KG1 (cell line): Measurements from ENCODE around the gene CFAP300.

Experiments used
- DNase-seq: peaks from one replicate; lab custom pipeline; 2025; lab: John Stamatoyannopoulos, UW

The CFAP300 gene

GRCh38 chr11:102047305-102047924, at the start of gene CFAP300:
CFAP300 (plus strand) TSS chr11:102047437; CDS start chr11:102047471, 34 bp downstream.
- DNase-seq, result no peak

DNA sequence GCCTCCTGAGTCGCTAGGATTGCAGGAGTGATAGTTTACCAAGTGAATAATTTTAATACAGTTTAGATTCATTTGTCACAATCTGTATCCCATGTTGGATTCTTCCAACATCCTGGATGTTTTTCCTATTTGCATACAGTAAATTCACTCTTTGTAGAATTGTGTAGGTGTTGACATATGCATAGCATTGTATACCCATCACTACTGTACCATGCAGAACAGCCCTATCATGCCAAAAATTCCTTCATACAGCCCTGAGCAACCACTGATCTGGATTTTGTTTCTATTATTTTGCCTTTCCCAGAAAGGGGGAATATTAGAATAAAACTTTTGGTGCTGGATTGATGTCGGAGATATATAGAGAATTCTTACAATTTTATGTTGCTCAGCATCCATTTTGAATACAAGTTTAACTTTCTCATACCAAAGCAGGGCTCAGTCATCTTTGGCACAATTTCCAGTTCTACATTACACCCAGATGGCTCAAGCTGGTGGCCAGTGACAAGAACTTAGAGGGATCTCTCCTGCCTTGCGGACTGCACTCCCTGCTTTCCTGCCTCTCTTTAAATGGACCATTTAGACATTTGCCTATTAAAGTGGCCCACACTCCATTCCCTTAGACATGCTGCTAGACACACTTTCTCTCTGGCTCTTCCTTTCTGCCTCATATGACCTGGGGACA, 45.4 kb upstream of the CFAP300 start:
- no peak for DNase-seq

DNA sequence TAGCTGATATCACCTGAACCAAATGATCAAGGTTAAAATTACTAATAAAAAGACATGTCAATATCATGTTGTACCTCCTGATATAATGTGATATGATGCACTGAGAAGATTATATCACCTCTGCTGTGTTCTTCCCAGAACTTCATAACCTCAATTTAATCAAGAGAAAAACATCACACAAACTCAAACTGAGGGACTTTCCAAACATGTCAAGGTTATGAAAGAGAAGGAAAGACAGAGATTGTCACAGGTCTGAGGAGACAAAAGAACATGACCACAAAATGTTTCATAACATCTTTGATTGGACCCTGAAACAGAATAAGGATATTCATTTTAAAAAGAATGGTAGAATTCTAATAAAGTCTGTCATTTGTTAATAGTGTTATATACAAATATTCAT, 43.0 kb upstream of the CFAP300 start:
- no peak for DNase-seq

- no peak for DNase-seq
Observed at GRCh38 chr11:102005306-102005705, 41.9 kb upstream of the CFAP300 start.

- DNase-seq, result no peak
Observed at GRCh38 chr11:102006835-102007566, 40.2 kb upstream of the CFAP300 start.

- peak; percentile 40 for DNase-seq
Observed at GRCh38 chr11:102007567-102008437, 39.4 kb upstream of the CFAP300 start.

DNA sequence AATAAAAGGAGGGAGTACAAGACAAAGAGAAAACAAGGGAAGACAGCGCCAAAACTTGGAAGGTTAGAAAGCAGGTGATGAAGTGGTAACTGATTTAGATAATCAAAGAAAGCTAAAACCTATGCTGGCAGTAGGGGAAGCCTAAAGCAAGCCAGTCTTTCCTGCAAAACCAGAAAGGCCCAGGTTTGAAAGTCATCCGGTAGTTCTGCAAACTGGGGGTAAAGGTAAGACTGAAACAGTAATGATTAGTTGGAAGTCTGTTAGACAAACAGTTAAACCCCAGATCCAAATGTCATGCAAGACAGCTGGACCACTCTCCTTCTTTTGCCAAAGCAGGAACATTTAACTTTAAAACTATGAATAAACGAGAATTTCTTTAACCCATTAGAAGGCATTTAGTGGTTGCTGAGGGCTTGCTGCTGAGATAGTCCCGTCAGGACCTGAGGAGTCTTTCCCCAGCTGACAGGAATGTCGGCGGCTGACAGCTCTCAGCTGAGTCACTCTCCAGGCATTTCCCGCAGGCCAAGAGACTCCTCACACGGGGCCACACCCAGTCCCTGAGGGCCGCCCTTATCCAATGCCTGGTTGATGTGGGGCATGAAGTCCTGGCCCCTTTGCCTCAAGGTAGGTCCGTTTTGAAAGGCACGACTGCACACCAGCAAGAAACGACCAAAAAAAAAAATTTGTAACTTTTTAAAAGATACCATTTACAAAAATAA, 36.3 kb upstream of the CFAP300 start:
- no peak for DNase-seq

DNA sequence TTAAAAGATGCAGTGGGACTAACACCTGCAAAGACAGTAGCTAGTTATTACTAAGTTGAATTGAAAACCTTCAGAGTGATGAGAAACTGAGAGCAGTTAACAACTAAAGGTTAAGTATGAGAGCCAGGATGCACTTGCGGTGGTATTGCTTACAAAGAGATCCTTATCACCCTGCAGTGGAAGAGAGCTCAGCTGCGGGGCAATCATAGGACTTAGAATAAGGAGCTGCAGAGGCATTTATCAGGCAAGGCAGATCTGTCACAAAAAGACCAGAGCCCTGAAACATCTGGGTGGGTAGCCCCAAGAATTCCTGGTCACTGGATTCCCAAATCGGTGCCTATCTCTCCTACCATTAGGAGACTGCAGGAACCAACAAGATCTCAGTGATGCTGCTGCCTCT, 34.3 kb upstream of the CFAP300 start:
- no peak for DNase-seq

- DNase-seq, result no peak
Observed at GRCh38 chr11:102014756-102015155, 32.5 kb upstream of the CFAP300 start.

DNA sequence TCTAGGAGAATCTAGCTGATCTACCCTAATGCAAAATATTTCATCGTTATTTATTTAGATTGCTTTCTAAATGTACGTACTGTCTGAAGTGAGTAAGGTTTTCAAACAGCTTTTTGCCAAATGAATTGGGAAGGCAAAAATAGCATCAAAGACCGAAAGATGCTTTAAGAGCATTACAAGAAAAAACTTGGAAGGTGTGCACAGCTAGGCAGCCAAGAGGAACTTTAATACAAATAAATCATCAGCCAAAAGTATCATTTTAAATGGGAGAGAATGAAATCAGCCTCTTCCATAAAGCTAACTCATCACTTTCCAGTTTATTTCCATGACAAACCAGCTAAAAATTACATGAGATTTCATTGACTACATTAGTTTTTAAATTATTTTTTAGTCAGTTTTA, 30.2 kb upstream of the CFAP300 start:
- DNase-seq, result no peak

DNA sequence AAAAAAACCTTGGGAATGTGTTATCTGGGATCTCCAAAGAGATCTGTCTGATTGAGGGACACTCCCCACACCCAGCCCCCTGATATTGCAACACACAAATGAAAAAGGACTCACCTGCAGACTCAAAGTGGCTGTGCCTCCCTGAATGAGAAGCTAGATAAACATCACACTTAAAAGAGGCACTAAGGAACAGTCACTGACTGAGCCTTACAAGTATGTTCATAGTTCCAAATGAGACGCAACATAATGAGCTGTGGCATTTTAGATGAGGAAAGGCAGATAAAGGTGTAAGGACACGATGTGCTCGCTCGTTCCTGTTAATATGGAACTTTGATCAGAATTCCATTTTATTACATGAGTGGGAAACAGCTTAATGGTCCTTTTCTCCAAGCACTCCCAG, 21.0 kb upstream of the CFAP300 start:
- DNase-seq, result no peak

GRCh38 chr11:102026959-102027358, 20.3 kb upstream of the CFAP300 start:
- DNase-seq, result no peak

- no peak for DNase-seq
Observed at GRCh38 chr11:102036757-102037156, 10.5 kb upstream of the CFAP300 start.

DNA sequence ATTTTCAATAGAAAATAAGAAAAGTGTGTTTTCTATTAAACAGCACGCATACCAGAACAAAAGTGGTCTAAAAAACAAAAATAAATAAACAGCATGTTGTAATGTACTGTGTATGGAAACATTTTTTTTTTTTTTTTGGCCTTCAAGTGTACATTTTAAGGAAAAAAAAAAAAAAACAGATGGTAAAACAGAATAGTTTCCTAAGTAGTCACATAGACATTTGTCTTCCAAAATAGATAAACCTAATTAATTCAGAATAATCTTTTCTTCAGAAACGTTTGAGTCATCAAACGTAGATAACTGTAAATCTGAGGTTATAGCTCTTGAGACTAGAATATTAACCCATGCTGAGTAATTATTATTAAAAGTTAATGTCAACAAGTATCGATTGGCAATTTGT, 396 bp upstream of the CFAP300 start:
- no peak for DNase-seq

DNA sequence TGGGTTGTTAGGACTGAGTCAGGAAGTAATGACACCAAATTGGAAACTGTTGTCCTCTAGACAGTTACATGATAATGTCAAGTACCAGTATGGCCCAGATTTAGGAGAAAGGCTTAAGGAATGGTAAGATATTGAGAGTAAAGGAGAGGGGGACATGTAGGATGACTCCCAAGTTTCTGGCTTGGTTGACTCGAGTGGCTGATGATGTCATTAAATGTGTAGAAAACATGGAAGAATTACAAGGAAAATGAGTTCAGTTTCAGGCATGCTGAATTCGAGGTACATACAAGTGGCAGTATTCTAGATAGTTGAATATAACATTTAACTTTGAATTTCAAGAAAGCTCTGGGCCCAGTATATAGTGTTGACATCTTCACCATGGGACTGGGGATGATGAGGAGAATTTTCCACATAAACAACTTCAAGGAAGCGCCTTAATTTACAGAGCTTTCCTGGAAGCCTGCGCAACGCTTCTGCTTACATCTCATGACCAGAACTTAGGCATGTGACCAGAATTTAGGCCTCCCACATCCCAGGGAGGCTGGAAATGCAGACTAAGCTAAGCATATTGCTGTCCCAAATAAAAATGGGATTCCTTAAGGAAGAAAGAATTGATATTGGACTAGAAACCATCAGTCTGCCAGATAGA, 3.8 kb downstream of the CFAP300 start:
- no peak for DNase-seq

DNA sequence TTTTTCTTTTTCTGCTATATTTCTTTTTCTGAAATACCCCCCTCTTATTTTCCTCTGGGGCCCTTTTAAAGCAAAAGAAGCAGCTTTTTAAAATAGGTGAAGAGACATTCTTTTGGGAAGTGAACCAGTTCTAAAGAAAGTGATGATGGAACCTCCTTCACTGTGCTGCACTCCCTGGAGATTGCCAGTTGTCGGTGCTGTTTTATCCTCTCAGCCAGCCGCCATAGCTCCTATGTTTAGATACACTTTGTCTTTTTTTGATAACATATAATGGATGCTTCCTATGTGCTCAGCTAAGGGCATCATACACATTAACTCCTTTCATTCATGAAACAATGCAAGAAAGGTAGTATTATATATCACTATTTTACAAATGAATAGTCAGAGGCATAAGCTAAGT, 14.0 kb downstream of the CFAP300 start:
- DNase-seq, result no peak

- DNase-seq, result no peak
Observed at GRCh38 chr11:102062106-102062505, 14.9 kb downstream of the CFAP300 start.

DNA sequence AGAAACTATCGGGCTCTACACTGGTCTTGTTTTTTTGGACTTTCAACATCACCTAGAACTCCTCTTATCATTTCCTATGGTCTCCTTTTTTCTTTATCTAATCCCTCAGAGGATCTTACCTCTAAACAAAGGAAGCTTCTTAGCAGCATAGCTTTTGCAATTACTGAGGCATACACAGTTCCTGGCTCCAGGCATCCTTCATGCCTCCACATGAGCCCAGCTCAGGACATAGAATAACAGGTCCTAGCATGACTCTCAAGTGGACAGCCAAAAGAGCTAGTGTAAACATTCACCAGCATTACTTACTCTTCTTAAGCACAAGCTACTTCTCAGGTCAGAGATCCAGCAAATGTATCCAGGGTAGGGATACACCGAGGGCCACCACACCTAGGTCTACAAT, 17.1 kb downstream of the CFAP300 start:
- DNase-seq, result no peak

- no peak for DNase-seq
Observed at GRCh38 chr11:102070766-102071165, 23.5 kb downstream of the CFAP300 start.

DNA sequence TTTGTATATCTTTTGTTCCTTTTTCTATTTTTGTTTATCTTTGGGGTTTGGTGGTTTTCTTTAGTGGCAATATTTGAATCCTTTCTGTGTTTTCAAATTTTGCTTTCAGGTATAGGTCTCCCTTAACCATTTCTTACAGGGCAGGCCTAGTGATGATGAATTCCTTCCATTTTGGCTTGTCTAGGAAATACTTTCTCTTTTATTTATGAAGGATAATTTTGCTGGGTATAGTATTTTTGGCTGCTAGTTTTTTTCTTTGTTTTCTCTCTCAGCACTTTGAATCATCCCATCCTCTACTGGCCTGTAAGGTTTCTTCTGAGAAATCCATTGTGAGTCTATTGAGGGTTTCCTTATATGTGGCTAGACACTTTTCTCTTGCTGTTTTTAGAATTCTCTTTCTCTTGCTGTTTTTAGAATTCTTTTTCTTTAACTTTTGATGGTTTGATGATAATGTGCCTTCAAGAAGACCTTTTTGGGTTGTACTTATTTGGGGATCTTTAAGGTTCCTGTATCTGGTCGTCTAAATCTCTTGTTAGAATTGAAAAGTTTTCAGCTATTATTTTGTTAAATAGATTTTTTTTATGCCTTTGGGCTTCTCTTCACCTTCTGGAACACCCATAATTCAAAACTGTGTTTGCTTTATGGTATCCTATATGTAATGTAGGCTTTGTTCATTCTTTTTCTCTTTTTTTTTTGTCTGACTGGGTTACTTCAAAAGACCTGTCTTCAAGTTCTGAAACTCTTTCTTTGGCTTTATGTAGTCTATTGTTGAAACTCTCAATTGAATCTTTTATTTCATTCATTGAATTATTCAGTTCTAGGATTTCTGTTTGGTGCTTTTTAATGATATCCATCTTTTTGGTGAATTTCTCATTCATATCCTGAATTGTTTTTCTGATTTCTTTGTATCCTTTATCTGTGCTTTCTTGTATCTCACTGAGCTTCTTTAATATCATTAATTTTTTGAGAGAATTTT, 24.5 kb downstream of the CFAP300 start:
- DNase-seq, result no peak
